ENCODE data around the gene TRMT5.

DNA sequence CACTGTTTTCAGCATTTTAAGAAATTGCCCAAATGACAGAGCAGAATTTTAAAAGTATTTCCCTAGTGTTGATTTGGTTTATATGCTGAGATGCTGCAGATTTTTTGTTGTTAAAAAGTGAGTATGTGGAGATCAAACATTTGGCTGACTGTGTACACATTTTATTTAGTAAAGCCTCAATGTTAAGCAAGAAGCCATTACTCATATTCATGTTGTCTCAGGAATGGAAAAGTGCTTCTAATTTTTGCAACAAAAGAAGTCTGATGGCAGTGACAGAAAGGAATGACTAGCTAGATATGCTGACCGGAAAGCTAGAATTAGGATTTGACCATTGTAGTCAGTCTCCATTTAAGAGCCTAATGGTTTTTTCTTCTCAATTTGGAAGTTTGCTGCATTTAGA lies 22.7 kb upstream of the TRMT5 start:
- TF ChIP-seq CTCF (IDR thresholded peaks at IDR 0.05; ENCODE audit: extremely low read depth in 1 of 2, insufficient read depth in 1 of 2, low read depth in 1 of 2, low read length in 2 of 2) (no peak), POLR2A (IDR thresholded peaks at IDR 0.05; ENCODE audit: low read depth, low read length) (no peak), POLR2AphosphoS5 (IDR thresholded peaks at IDR 0.05; ENCODE audit: insufficient read depth, low read depth, low read length) (no peak)

Data from endothelial cell of umbilical vein (primary cell).